Bronchial smooth muscle cell (primary cell): ENCODE results near the gene CAMK2N2. TPM values are rescaled to one million over a fixed set of nuclear protein-coding genes. Genes with fewer than 3 reads are reported as not detected.

ENCODE experiments used
- total RNA-seq: library from RNA; depleted of rRNA; stranded (reverse); fragments of >200 nt; gene quantifications from 2 replicates; pipeline ENCODE4 v1.2.1, GENCODE V29; 2014

Gene CAMK2N2
- total RNA-seq: 0.16 TPM in 1 of 2 replicates, not detected in the other

GRCh38 chr3:184261270-184261853 is at the start of gene CAMK2N2:
Gene CAMK2N2, minus strand, starts transcription at chr3:184261553. Its CDS starts 268 bp downstream, at chr3:184261285.

DNA sequence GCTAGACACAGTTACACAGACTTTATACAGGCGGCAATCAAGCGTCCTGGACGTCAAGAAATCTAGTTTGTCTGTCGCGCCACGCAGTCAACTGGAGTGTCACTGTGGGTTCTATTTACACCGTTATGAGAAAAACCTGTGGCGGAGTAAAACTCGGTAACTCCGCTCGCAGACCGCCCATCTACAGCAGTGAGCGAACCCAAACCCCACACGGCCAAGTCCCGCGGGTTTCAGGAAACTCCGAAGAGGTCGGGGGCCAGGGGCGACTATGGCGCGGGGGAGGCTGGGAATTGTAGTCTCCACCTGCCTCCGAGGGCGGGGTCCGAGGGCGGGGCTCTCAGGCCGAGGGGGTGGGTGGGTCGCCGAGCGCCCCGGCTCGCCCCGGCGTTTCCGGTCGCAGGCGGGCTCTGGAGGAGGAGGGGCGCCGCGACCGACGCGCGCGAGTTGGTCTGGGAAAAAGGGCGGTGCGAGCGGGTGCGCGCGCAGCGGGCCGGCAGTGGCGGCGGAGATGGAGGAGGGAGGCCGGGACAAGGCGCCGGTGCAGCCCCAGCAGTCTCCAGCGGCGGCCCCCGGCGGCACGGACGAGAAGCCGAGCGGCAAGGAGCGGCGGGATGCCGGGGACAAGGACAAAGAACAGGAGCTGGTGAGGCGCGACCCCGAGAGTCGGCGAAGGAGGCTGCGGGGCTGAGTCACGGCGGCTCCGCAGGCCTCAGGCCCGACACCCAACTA is 37.6 kb upstream of the CAMK2N2 start, which contains the start of gene PSMD2:
TSS of gene PSMD2 (plus strand) at position 483 of the 729 bp plus-strand sequence. CDS start at position 509, 26 bp downstream.

DNA sequence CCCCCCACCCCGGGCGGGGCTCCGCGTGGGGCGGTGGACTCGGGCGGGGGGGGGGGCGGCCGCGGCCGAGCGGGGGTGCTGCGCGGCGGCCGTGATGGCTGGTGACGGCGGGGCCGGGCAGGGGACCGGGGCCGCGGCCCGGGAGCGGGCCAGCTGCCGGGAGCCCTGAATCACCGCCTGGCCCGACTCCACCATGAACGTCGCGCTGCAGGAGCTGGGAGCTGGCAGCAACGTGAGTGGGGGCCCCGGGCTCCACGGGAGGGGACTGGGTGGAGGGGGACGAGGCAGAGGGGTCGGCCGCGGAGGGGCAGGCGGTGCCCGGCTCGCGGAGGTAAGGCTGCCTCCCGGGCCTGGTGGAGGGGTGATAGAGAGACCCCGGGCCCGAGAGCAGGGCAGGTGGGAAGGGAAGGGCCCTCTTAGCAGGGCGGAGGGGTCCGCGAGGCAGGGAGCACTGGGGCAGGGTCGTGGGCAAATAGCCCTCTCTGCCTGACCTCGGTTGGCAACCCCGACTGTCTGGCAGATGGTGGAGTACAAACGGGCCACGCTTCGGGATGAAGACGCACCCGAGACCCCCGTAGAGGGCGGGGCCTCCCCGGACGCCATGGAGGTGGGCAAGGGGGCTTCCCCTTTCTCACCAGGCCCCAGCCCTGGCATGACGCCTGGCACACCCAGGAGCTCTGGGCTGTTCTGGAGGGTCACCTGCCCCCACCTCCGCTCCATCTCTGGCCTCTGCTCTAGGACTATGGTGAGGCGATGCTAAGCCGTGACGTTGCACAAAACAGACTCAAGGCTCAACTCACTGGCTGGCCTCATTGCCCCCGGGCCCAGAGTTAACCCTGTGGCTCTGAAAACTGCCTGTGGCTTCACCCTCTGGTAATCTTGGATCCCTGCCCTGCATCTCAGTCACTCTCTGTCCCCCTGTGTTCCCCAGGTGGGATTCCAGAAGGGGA is 14.9 kb upstream of the CAMK2N2 start, which contains the start of gene ECE2:
TSS of gene ECE2 (plus strand) at position 62 of the 950 bp plus-strand sequence. CDS start at position 194, 132 bp downstream.

DNA sequence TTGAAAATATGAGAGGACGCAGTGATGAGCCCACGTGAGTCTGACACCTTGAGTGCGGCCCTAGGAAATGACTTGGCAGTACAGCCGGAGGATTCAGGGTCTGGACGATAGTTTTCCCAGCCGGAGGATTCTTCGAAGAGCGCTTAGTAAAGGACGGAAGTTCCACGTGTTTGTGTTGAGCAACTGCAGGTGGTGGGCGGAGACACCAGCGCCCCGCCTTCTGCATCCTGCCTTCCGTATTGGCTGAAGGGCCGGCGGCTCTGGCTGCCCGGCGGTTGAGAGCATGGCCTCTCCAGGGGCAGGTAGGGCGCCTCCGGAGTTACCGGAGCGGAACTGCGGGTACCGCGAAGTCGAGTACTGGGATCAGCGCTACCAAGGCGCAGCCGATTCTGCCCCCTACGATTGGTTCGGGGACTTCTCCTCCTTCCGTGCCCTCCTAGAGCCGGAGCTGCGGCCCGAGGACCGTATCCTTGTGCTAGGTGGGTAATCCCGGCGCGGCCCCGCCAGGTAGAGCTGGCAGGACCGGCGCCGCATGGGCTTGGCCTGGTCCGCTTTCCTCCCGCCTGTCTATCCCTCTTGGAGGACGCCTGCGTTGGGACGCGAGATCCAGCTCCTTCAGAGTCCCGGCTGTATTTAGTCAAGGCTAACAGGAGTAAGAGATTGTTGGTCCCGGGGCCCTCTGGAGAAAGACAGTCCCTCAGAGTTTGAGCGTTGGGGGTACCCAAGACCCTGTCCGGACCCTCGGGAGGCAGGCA is 11.8 kb downstream of the CAMK2N2 start, which contains the start of gene EEF1AKMT4:
TSS of gene EEF1AKMT4 (plus strand) at position 261 of the 755 bp plus-strand sequence. CDS start at position 284, 23 bp downstream.

GRCh38 chr3:184248454-184249411 is 12.6 kb downstream of the CAMK2N2 start, which contains the start of gene ALG3:
Gene ALG3, minus strand, starts transcription at chr3:184248962. Its CDS starts 22 bp downstream, at chr3:184248940.

DNA sequence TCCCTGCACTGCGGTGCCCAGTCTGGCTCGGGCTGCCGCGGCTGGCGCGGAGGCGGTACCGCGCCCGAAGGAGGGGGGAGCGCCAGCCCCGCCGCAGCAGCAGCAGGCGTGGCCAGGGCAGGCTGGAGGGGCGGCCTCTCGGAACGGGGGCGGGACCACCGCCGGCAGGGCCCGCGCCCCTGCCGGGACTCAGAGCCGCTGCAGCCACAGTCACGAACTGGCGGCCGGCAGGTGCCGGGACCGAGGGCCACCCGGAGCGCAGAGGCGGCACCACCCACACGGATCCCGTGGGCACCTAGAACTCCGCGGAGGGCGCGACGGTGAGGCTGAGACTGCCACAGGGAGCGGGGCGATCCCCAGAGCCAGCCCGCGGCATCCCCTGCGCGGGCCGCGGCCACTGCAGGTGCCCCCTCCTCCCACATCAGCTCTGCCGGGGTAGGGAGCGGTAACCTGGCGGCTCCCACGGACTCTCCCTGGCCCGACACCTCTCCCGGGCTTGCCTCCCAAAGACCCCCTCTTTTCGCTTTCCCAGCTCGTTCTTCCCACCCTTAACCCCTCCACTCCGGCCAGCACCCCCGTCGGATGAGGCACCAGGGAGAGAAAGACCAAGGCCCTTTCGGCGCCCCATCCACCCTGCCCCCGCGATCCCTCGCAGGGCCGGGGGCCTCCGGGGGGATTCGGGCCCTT is 31.8 kb downstream of the CAMK2N2 start, which contains the start of gene VWA5B2:
TSS of gene VWA5B2 (plus strand) at position 192 of the 687 bp plus-strand sequence. CDS start 944 bp downstream, outside the sequence.

Other genes starting within 250 kb of the CAMK2N2 start
- gene ABCC5, start 243.7 kb downstream of the CAMK2N2 start, total RNA-seq: 13.9 and 23.1 TPM in 2 replicates
- not detected in 2 replicates for gene HTR3D, start 229.8 kb downstream of the CAMK2N2 start, total RNA-seq
- gene HTR3C, start 208.5 kb downstream of the CAMK2N2 start, total RNA-seq: not detected in 2 replicates
- gene HTR3E, start 164.5 kb downstream of the CAMK2N2 start, total RNA-seq: not detected in 2 replicates
- gene EIF2B5, start 126.2 kb downstream of the CAMK2N2 start, total RNA-seq: 29.9 and 32.8 TPM in 2 replicates
- gene DVL3, start 106.2 kb downstream of the CAMK2N2 start, total RNA-seq: 28.7 and 36.6 TPM in 2 replicates
- 624 and 646 TPM in 2 replicates for gene AP2M1, start 86.7 kb downstream of the CAMK2N2 start, total RNA-seq
- gene ABCF3, start 75.4 kb downstream of the CAMK2N2 start, total RNA-seq: 57.1 and 68.0 TPM in 2 replicates
- gene VWA5B2, start 32.0 kb downstream of the CAMK2N2 start, total RNA-seq: not detected in 2 replicates
- 20.5 and 21.4 TPM in 2 replicates for gene ALG3, start 12.6 kb downstream of the CAMK2N2 start, total RNA-seq
- 1.1 and 1.5 TPM in 2 replicates for gene EEF1AKMT4, start 11.9 kb downstream of the CAMK2N2 start, total RNA-seq
- gene ECE2, start 14.5 kb upstream of the CAMK2N2 start, total RNA-seq: not detected in 2 replicates
- 431 and 478 TPM in 2 replicates for gene PSMD2, start 37.7 kb upstream of the CAMK2N2 start, total RNA-seq
- gene EIF4G1, start 53.1 kb upstream of the CAMK2N2 start, total RNA-seq: 222 and 223 TPM in 2 replicates
- gene FAM131A, start 76.0 kb upstream of the CAMK2N2 start, total RNA-seq: 15.0 and 19.2 TPM in 2 replicates
- 3.5 and 4.6 TPM in 2 replicates for gene CLCN2, start 100.1 kb upstream of the CAMK2N2 start, total RNA-seq
- 60.3 and 62.1 TPM in 2 replicates for gene POLR2H, start 100.2 kb upstream of the CAMK2N2 start, total RNA-seq
- gene THPO, start 116.7 kb upstream of the CAMK2N2 start, total RNA-seq: 0.16 and 0.52 TPM in 2 replicates
- gene CHRD, start 118.5 kb upstream of the CAMK2N2 start, total RNA-seq: 1.1 and 6.1 TPM in 2 replicates